BJ (cell line): ENCODE data around the gene TMEM165. TPM values are rescaled to one million over a fixed set of nuclear protein-coding genes. Genes with fewer than 3 reads are reported as not detected.

ENCODE experiments used
- CTCF ChIA-PET: fragments of 350-600 bp; formaldehyde crosslinking; extraction: SDS; loops from one replicate; lab custom pipeline; 2021; ENCODE audit warnings: antibody characterized with exemption, inconsistent platforms; lab: Yijun Ruan, JAX
- POLR2A ChIA-PET: fragments of 300-600 bp; sonication (Branson Sonifier 250); formaldehyde crosslinking; extraction: SDS; loops from one replicate; lab custom pipeline; 2021; ENCODE audit warnings: antibody characterized with exemption; lab: Charles Lee
- DNase-seq: peaks from one replicate; pipeline ENCODE4 v3.0.0-alpha.2; 2011; ENCODE audit warnings: low read depth
- H3K27me3 ChIP-seq: 2 replicates; pipeline ENCODE4 v1.6.0; 2011; ENCODE audit warnings: low read length; ENCODE audit not compliant: control insufficient read depth, insufficient read depth
- H3K36me3 ChIP-seq: 2 replicates; pipeline ENCODE4 v1.5.1; 2011; ENCODE audit warnings: low read length; ENCODE audit not compliant: control insufficient read depth, insufficient read depth
- H3K4me3 ChIP-seq: 2 replicates; pipeline ENCODE4 v1.5.1; 2011; ENCODE audit warnings: low read depth, mild to moderate bottlenecking, control low read depth, low read length
- polyA plus RNA-seq: library from polyadenylated mRNA; depleted of rRNA; stranded (reverse); fragments of >200 nt; gene quantifications from 2 replicates; pipeline ENCODE4 v1.2.3, GENCODE V29; 2011
- TF ChIP-seq, protein P1 (sequence below): IDR thresholded peaks from 2 replicates; pipeline ENCODE4 v1.5.1; 2011; ENCODE audit warnings: low read depth, mild to moderate bottlenecking, control low read depth, inconsistent platforms, low read length, moderate library complexity; ENCODE audit not compliant: insufficient read depth

Gene TMEM165
- polyA plus RNA-seq, 1 experiment, result 129 TPM

- POLR2A ChIA-PET, result interaction anchor here (1.5 kb wide), 1 partner anchor 10 kb away, joined by 3 read pairs; no protein-coding TSS in a partner anchor
- H3K27me3 ChIP-seq, result no peaks in the 10 kb centered on the region
Observed at GRCh38 chr4:55386840-55387239, 8.9 kb upstream of the TMEM165 start.

DNA sequence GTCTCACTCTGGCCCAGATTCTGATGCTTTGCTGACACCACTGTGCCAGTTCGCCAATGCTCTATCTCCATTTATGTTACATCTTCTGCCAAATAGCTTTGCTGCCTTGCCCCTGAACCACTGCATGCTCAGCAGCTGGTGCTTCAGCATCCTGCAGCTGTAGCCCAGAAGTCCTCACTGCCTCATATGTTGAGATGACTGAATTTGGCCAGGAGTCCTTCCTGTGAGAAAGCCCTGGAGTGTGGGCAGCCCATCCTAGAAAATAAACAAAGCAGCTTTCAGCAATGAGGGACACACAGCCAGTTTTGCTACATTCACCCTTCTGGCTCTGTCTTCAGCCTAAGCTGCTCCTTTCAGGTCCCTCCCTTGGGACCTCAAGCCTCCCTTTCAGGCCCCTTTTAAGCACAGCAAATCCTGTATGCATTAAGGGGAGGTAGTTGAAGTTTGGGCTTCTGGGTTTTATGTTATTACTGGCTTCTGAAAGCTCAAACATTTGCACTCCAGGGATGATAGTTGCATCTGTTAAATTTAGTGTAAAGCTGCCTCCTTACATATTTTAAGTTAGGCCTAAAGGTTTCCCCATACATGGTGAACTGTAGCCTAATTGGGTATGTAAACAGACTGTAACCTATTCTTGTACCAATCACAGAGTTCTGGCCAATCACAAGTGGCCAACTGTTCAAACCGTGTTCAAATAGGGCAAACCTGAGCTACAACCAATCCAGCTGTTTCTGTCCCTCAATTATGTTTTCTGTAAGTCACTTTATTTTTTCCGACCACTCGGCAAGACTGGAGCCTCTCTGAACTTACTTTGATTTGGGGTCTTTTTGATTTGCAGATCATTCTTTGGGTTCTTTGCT lies 2.1 kb upstream of the TMEM165 start:
- ChIA-PET CTCF (interaction anchor here (0.6 to 1.4 kb wide), 5 partner anchors 9 to 151 kb away, joined by 3 to 6 read pairs (median 4); partner anchors contain the start of gene SRD5A3), POLR2A (no interaction called here)
- no peaks in the 10 kb centered on the region for H3K27me3 ChIP-seq
- TF ChIP-seq, protein P1, sequence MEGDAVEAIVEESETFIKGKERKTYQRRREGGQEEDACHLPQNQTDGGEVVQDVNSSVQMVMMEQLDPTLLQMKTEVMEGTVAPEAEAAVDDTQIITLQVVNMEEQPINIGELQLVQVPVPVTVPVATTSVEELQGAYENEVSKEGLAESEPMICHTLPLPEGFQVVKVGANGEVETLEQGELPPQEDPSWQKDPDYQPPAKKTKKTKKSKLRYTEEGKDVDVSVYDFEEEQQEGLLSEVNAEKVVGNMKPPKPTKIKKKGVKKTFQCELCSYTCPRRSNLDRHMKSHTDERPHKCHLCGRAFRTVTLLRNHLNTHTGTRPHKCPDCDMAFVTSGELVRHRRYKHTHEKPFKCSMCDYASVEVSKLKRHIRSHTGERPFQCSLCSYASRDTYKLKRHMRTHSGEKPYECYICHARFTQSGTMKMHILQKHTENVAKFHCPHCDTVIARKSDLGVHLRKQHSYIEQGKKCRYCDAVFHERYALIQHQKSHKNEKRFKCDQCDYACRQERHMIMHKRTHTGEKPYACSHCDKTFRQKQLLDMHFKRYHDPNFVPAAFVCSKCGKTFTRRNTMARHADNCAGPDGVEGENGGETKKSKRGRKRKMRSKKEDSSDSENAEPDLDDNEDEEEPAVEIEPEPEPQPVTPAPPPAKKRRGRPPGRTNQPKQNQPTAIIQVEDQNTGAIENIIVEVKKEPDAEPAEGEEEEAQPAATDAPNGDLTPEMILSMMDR, result no peak
- no peak overlapping the region for H3K4me3 ChIP-seq
- H3K36me3 ChIP-seq, result 0 out of 2 replicates have a peak, but pooled peaks cover 1% of the 10 kb centered on the region
- DNase-seq, result no peak

More at GRCh38 chr4:55386840-55387239, 8.9 kb upstream of the TMEM165 start:
- Histone ChIP-seq H3K36me3 (no peaks in the 10 kb centered on the region), H3K4me3 (no peak overlapping the region)
- CTCF ChIA-PET, result interaction anchor here (0.6 to 1.1 kb wide), 2 partner anchors 8 to 58 kb away, joined by 4 to 6 read pairs; partner anchors contain the start of gene TMEM165
- TF ChIP-seq, protein P1, result no peak
- DNase-seq, result no peak

GRCh38 chr4:55395218-55395528 lies 584 bp upstream of the TMEM165 start:
- peaks cover 3% of the 10 kb centered on the region; the same call in 1 of the 2 replicates for H3K36me3 ChIP-seq
- H3K27me3 ChIP-seq, result no peaks in the 10 kb centered on the region
- peak overlapping the region; percentile 53 for H3K4me3 ChIP-seq
- DNase-seq, result no peak
- TF ChIP-seq, protein P1, result peak; percentile 23; the same call in 1 of the 2 replicates
- POLR2A ChIA-PET, result interaction anchor here (0.6 to 1.1 kb wide), 2 partner anchors 49 to 435 kb away, joined by 3 to 5 read pairs; partner anchors contain the start of gene SRD5A3
- CTCF ChIA-PET, result interaction anchor here (0.6 to 1.4 kb wide), 6 partner anchors 9 to 463 kb away, joined by 3 to 6 read pairs (median 3); no protein-coding TSS in a partner anchor

GRCh38 chr4:55396308-55397125 lies 760 bp downstream of the TMEM165 start:
- Histone ChIP-seq H3K27me3 (no peaks in the 10 kb centered on the region), H3K4me3 (peak overlapping the region; percentile 53), H3K36me3 (peaks cover 3% of the 10 kb centered on the region; the same call in 1 of the 2 replicates)
- CTCF ChIA-PET, result interaction anchor here (0.6 to 1.0 kb wide), 2 partner anchors 50 to 880 kb away, joined by 3 read pairs; no protein-coding TSS in a partner anchor
- DNase-seq, result no peak
- POLR2A ChIA-PET, result interaction anchor here (1.1 kb wide), 1 partner anchor 51 kb away, joined by 5 read pairs; the partner anchor contains the start of gene SRD5A3
- TF ChIP-seq, protein P1, result no peak
